Activated T-helper 1 cell treated with anti-CD3 and anti-CD28 coated beads, Interleukin-2, amount 50 U/mL, for 16 hours (primary cell): Measurements from ENCODE around the gene SMC5.
"Not testable (repeated sequence)": the region's sequence is repeated elsewhere in the genome, so short reads cannot be mapped to it uniquely, and the experiment has no call there.

Source experiments
- DNase-seq, 2 donors: peaks; one replicate each; pipeline ENCODE4 v3.0.0-alpha.2; 2020; ENCODE audit warnings: low read depth in 1 of 2, low spot score in 1 of 2

The SMC5 gene

GRCh38 chr9:70258692-70259511 lies at the start of gene SMC5:
Gene SMC5, plus strand, starts transcription at chr9:70258978. Its CDS starts 101 bp downstream, at chr9:70259079.
- DNase-seq = peak; percentile 75 to 83

- DNase-seq = no peak
Observed at GRCh38 chr9:70217029-70217428, 41.7 kb upstream of the SMC5 start.

GRCh38 chr9:70218767-70219166 lies 40.0 kb upstream of the SMC5 start:
- no peak for DNase-seq

- DNase-seq = no peak
Observed at GRCh38 chr9:70220216-70220615, 38.6 kb upstream of the SMC5 start.

GRCh38 chr9:70222354-70222753 lies 36.4 kb upstream of the SMC5 start:
- DNase-seq = no peak

GRCh38 chr9:70228118-70228517 lies 30.7 kb upstream of the SMC5 start:
- no peak for DNase-seq

GRCh38 chr9:70228611-70229010 lies 30.2 kb upstream of the SMC5 start:
- DNase-seq = no peak

- no peak for DNase-seq
Observed at GRCh38 chr9:70229026-70229425, 29.8 kb upstream of the SMC5 start.

GRCh38 chr9:70229579-70229978 lies 29.2 kb upstream of the SMC5 start:
- no peak for DNase-seq

- DNase-seq = no peak
Observed at GRCh38 chr9:70232476-70232875, 26.3 kb upstream of the SMC5 start.

- not testable (repeated sequence) for DNase-seq
Observed at GRCh38 chr9:70234208-70234607, 24.6 kb upstream of the SMC5 start.

GRCh38 chr9:70245952-70246351 lies 12.8 kb upstream of the SMC5 start:
- not testable (repeated sequence) for DNase-seq

- DNase-seq = no peak
Observed at GRCh38 chr9:70250221-70250620, 8.6 kb upstream of the SMC5 start.

- DNase-seq = no peak
Observed at GRCh38 chr9:70255486-70255885, 3.3 kb upstream of the SMC5 start.

GRCh38 chr9:70256123-70256551 lies 2.6 kb upstream of the SMC5 start:
- DNase-seq = no peak

- no peak for DNase-seq
Observed at GRCh38 chr9:70257502-70257901, 1.3 kb upstream of the SMC5 start.

- DNase-seq = peak in 1 of 2 donors; percentile 23
Observed at GRCh38 chr9:70257991-70258691, 637 bp upstream of the SMC5 start.

GRCh38 chr9:70259512-70259802 lies 679 bp downstream of the SMC5 start:
- DNase-seq = no peak

GRCh38 chr9:70260007-70260443 lies 1.2 kb downstream of the SMC5 start:
- no peak for DNase-seq

GRCh38 chr9:70260606-70261005 lies 1.8 kb downstream of the SMC5 start:
- no peak for DNase-seq

- no peak for DNase-seq
Observed at GRCh38 chr9:70261131-70261870, 2.5 kb downstream of the SMC5 start.

- no peak for DNase-seq
Observed at GRCh38 chr9:70262366-70262765, 3.6 kb downstream of the SMC5 start.
